Erythroblast (primary cell): ENCODE data around the gene GDPD5.

Experiments used
- DNase-seq, 2 experiments: peaks; one replicate each; lab custom pipeline; 2025; lab: John Stamatoyannopoulos, UW
- GATA1 ChIP-seq: IDR thresholded peaks from 2 replicates; pipeline ENCODE4 v1.6.1; 2011; ENCODE audit warnings: low read depth, mild to moderate bottlenecking, control low read depth, low read length, moderate library complexity
- POLR2A ChIP-seq: IDR thresholded peaks from 2 replicates; pipeline ENCODE4 v1.6.1; 2011; ENCODE audit warnings: mild to moderate bottlenecking, low read length

The GDPD5 gene

GRCh38 chr11:75525433-75526191 lies at the start of gene GDPD5:
Gene GDPD5 (minus strand): TSS chr11:75525941. CDS start chr11:75477735, 48,206 bp downstream.
- TF ChIP-seq POLR2A (peak; percentile 55), GATA1 (no peak)
- peak; percentile 91 to 95 for DNase-seq

- no peak for DNase-seq
- TF ChIP-seq GATA1 (no peak), POLR2A (peak; percentile 11)
Observed at GRCh38 chr11:75574698-75575602, 49.2 kb upstream of the GDPD5 start.

GRCh38 chr11:75572744-75573143 lies 47.0 kb upstream of the GDPD5 start:
- no peak for DNase-seq
- TF ChIP-seq GATA1 (no peak), POLR2A (no peak)

- no peak for DNase-seq
Observed at GRCh38 chr11:75571625-75572024, 45.9 kb upstream of the GDPD5 start.

GRCh38 chr11:75570559-75571139 lies 44.9 kb upstream of the GDPD5 start:
- DNase-seq: no peak
- TF ChIP-seq GATA1 (no peak), POLR2A (no peak)

More at GRCh38 chr11:75571625-75572024, 45.9 kb upstream of the GDPD5 start:
- no peak for TF ChIP-seq POLR2A

GRCh38 chr11:75568616-75569219 lies 43.0 kb upstream of the GDPD5 start:
- DNase-seq: no peak
- TF ChIP-seq POLR2A (no peak), GATA1 (no peak)

GRCh38 chr11:75567971-75568370 lies 42.2 kb upstream of the GDPD5 start:
- DNase-seq: no peak
- TF ChIP-seq POLR2A (no peak), GATA1 (no peak)

- TF ChIP-seq GATA1 (no peak), POLR2A (no peak)
- DNase-seq: no peak
Observed at GRCh38 chr11:75566763-75567279, 41.1 kb upstream of the GDPD5 start.

GRCh38 chr11:75565916-75566762 lies 40.4 kb upstream of the GDPD5 start:
- DNase-seq: no peak
- TF ChIP-seq POLR2A (no peak), GATA1 (no peak)

GRCh38 chr11:75565221-75565814 lies 39.6 kb upstream of the GDPD5 start:
- DNase-seq: no peak
- TF ChIP-seq GATA1 (no peak), POLR2A (no peak)

GRCh38 chr11:75563978-75564552 lies 38.3 kb upstream of the GDPD5 start:
- peak; percentile 57 to 61 for DNase-seq

More at GRCh38 chr11:75563978-75564552, 38.3 kb upstream of the GDPD5 start:
- TF ChIP-seq POLR2A: no peak
- no peak for TF ChIP-seq GATA1
